ENCODE data around the gene KIF3A. TPM values are rescaled to one million over a fixed set of nuclear protein-coding genes. Genes with fewer than 3 reads are reported as not detected.
A peak's percentile ranks its signal among the peaks of the same experiment; 100 is the strongest.

Gene KIF3A
- total RNA-seq, 3 donors from 2014 or later: 9.4 to 12.9 (median 10.3) TPM

- DNase-seq (no peak), ATAC-seq (peak in 1 of 2 donors; percentile 39)
- Mint-ChIP-seq H3K36me3 (ENCODE audit: insufficient read depth) (peaks cover 13% of the 10 kb centered on the region), H3K27me3 (ENCODE audit: low read depth) (no peaks in the 10 kb centered on the region), H3K4me3 (no peak overlapping the region), H3K4me1 (ENCODE audit: low read depth) (peaks cover 28% of the 10 kb centered on the region), H3K9me3 (no peaks in the 10 kb centered on the region)
Observed at GRCh38 chr5:132753135-132753987, 16.0 kb upstream of the KIF3A start.

DNA sequence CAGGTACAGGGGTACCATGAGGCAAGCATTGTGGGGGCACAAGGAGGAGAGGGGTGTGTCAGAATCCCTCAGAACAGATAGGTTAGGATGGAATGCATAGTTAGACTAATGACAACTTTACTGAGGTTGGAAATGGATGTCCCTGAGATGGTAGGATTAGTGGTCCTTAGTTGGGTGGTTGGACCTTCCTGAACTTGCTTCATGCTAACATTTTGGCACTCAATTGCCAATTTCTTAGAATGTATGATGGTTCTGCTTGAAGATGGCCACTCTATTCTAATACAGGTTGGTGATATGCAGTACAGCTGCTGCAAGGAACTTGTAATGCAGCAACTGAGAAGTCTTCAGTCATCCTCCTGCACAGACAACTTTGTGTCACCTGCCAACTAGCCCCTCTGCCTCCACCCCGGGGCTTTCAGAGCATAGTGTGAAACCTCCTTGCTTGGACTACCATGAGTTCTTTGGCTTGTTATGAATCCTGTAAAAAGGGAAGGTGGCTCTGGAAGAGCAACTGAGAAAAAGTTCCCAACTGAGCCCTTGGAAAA, 15.3 kb upstream of the KIF3A start:
- peaks cover 30% of the 10 kb centered on the region for H3K4me1 Mint-ChIP-seq (ENCODE audit: low read depth)
- no peaks in the 10 kb centered on the region for H3K9me3 Mint-ChIP-seq
- no peak overlapping the region for H3K4me3 Mint-ChIP-seq
- peaks cover 13% of the 10 kb centered on the region for H3K36me3 Mint-ChIP-seq (ENCODE audit: insufficient read depth)
- DNase-seq (no peak), ATAC-seq (no peak)
- H3K27me3 Mint-ChIP-seq (ENCODE audit: low read depth): no peaks in the 10 kb centered on the region

GRCh38 chr5:132751971-132752580, 14.7 kb upstream of the KIF3A start:
- Mint-ChIP-seq H3K4me1 (ENCODE audit: low read depth) (peaks cover 30% of the 10 kb centered on the region), H3K27me3 (ENCODE audit: low read depth) (no peaks in the 10 kb centered on the region), H3K36me3 (ENCODE audit: insufficient read depth) (peaks cover 13% of the 10 kb centered on the region), H3K4me3 (no peak overlapping the region), H3K9me3 (no peaks in the 10 kb centered on the region)
- DNase-seq: no peak
- ATAC-seq: no peak

DNA sequence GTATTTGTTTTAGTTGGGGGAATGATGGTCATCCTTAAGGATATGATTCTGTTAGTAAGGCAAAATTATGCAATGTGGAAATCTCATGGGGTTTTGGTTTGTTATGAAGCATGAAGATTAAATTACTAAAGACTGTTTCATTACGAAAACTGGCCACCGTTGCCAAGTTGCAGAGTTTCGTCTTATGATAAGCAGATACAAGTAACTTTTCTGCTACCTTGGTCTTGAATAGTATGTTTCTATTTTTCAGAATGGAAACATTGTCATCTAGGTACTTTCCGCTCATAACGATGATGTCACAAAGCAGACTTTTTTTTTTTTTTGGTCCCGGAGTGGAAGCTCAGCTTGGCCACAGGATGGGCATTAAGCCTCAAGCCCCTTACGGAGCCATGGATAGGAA, 14.1 kb upstream of the KIF3A start:
- Mint-ChIP-seq H3K4me1 (ENCODE audit: low read depth) (peaks cover 30% of the 10 kb centered on the region), H3K36me3 (ENCODE audit: insufficient read depth) (peaks cover 13% of the 10 kb centered on the region), H3K9me3 (no peaks in the 10 kb centered on the region), H3K4me3 (no peak overlapping the region), H3K27me3 (ENCODE audit: low read depth) (no peaks in the 10 kb centered on the region)
- DNase-seq (no peak), ATAC-seq (peak; percentile 16 to 38)

DNA sequence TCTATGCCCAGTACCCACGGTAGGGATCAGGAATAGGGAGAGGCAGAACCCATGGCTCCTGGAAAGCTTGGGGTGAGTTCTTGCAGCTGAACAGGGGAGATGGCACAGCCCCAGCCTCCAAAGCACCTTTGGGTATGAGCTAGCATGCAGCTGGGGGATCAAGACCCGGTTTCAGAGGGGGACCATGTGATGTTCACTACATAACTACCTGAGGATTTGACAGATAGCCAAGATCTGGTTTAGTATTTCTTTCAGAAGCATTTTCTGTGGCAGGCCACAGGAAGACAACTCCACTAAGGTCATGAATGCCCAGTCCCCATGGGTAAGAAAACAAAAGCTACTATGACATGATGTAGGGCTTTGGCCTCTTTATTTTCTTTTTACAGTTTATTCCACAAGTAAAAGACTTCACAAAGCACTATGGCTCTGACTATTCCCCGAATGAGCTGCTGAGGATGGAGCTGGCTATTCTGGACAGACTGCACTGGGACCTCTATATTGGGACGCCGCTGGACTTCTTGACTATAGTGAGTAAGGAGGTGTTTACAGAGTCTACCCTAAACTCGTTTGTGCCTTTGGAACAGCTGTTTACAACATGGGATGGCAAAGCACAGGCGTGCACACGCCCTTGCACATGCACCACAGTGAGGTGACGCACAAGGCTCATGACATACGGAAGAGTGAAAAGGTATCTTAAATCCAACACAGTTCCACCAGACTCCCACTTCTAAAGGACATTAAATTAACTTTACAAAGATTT, 13.3 kb upstream of the KIF3A start:
- no peak for ATAC-seq
- H3K27me3 Mint-ChIP-seq (ENCODE audit: low read depth): no peaks in the 10 kb centered on the region
- no peak for DNase-seq
- no peak overlapping the region for H3K4me3 Mint-ChIP-seq
- H3K9me3 Mint-ChIP-seq: no peaks in the 10 kb centered on the region
- H3K36me3 Mint-ChIP-seq (ENCODE audit: insufficient read depth): peaks cover 13% of the 10 kb centered on the region
- H3K4me1 Mint-ChIP-seq (ENCODE audit: low read depth): peaks cover 30% of the 10 kb centered on the region

DNA sequence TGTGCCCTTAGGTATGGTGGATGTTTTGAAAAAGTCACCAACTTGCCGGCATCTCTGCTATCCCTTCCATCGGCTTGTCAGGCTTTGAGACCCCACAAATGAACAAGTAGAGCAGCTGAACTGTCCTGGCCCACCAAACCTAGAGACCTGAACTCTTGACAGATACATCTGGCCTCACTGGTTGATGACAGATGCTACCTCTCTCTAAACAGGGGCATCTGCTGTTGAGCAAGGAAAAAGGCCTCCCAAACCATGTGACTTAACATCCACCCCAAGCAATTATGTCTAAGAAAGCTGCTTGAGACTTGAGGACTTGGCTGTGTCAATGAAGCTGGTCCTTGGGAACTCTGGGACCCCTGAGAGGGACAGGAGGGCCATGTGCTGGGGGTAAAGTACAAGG, 12.2 kb upstream of the KIF3A start:
- Mint-ChIP-seq H3K9me3 (no peaks in the 10 kb centered on the region), H3K4me3 (no peak overlapping the region), H3K4me1 (ENCODE audit: low read depth) (peaks cover 30% of the 10 kb centered on the region), H3K27me3 (ENCODE audit: low read depth) (no peaks in the 10 kb centered on the region), H3K36me3 (ENCODE audit: insufficient read depth) (peaks cover 11% of the 10 kb centered on the region)
- no peak for ATAC-seq
- no peak for DNase-seq

- ATAC-seq (no peak), DNase-seq (no peak)
- Mint-ChIP-seq H3K4me1 (ENCODE audit: low read depth) (peaks cover 28% of the 10 kb centered on the region), H3K4me3 (peak overlapping the region; percentile 60), H3K9me3 (no peaks in the 10 kb centered on the region), H3K36me3 (ENCODE audit: insufficient read depth) (peaks cover 8% of the 10 kb centered on the region), H3K27me3 (ENCODE audit: low read depth) (no peaks in the 10 kb centered on the region)
Observed at GRCh38 chr5:132748522-132749000, 11.2 kb upstream of the KIF3A start.

GRCh38 chr5:132747616-132748440, 10.5 kb upstream of the KIF3A start:
- peaks cover 5% of the 10 kb centered on the region for H3K36me3 Mint-ChIP-seq (ENCODE audit: insufficient read depth)
- H3K9me3 Mint-ChIP-seq: no peaks in the 10 kb centered on the region
- H3K4me1 Mint-ChIP-seq (ENCODE audit: low read depth): peaks cover 25% of the 10 kb centered on the region
- ATAC-seq (peak; percentile 42 to 47), DNase-seq (peak; percentile 52)
- peak overlapping the region; percentile 60 for H3K4me3 Mint-ChIP-seq
- H3K27me3 Mint-ChIP-seq (ENCODE audit: low read depth): no peaks in the 10 kb centered on the region

DNA sequence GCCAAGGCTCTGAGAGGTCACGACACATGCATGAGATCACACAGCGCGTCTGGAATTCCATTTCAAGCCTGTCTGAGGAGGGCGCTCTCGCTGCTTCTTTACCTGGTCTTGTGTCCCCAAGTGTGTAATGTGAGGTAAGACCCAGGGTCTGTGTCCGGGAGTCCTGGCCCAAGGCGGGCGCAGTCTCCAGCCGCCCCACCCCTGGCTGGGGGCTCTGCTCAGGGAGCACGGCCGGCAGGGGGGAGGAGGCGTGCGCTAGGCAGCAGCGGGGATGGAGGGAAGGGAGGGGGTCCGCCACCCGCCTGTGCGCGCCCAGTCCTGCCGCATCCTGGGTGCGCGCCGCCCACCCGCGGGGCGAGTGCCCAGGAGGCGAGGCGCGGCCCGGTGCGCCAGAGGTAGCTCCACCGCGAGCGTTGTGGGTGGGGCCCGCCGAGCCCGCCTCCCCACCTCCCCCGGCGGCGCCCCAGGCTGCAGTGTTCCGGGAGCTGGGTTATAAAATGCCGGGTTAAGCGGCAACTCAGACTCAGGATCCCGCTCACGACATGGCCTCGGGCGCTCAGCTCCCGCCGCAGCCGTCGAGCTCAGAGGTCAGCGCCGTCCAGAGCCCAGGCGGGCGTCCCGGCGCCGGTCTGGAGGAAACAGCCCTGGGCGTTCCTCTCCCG, 9.7 kb upstream of the KIF3A start, which contains the start of gene CCNI2:
TSS of gene CCNI2 (plus strand) at position 473 of the 662 bp plus-strand sequence. CDS start at position 543, 70 bp downstream.
- H3K4me1 Mint-ChIP-seq (ENCODE audit: low read depth): peaks cover 24% of the 10 kb centered on the region
- no peaks in the 10 kb centered on the region for H3K9me3 Mint-ChIP-seq
- peaks cover 2% of the 10 kb centered on the region for H3K36me3 Mint-ChIP-seq (ENCODE audit: insufficient read depth)
- H3K27me3 Mint-ChIP-seq (ENCODE audit: low read depth): no peaks in the 10 kb centered on the region
- peak within 1 kb of the TSS; percentile 79 for H3K4me3 Mint-ChIP-seq
- DNase-seq: peak; percentile 71
- ATAC-seq: peak; percentile 85 to 87

DNA sequence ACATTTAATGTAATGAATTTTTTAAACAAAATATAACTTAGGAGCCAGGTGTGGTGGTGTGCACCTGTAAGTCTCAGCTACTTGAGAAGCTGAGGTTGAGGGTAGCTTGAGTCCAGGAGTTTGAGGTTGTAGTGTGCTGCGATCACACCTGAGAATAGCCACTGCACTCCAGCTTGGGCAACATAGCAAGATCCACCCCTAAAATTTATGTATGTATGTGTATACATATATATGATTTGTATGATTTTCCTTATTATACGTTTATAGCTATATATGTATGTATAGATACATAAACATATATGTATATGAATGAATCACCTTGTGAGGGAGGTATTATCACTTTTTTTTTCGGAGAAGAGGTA, 9.2 kb upstream of the KIF3A start:
- Mint-ChIP-seq H3K4me3 (peak overlapping the region; percentile 79), H3K36me3 (ENCODE audit: insufficient read depth) (peaks cover 2% of the 10 kb centered on the region), H3K9me3 (no peaks in the 10 kb centered on the region), H3K27me3 (ENCODE audit: low read depth) (no peaks in the 10 kb centered on the region), H3K4me1 (ENCODE audit: low read depth) (peaks cover 19% of the 10 kb centered on the region)
- no peak for DNase-seq
- no peak for ATAC-seq

DNA sequence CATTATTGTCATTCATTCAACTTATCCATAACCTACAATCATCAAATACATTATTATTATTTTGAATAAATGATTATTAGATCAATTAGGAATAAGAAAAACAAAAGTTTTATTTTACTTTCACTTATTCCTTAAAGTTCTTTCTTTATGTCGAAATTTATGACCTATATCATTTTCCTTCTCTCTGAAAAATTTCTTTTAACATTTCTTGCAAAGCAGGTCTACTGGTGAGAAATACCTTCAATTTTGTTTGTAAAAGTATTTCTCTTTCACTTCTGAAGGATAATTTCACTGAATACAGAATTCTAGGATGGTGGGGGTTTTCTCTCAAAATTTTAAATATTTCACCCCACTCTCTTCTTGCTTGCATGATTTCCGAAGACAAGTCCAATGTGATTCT, 7.3 kb upstream of the KIF3A start:
- no peaks in the 10 kb centered on the region for H3K36me3 Mint-ChIP-seq (ENCODE audit: insufficient read depth)
- no peaks in the 10 kb centered on the region for H3K27me3 Mint-ChIP-seq (ENCODE audit: low read depth)
- no peak overlapping the region for H3K4me3 Mint-ChIP-seq
- peaks cover 6% of the 10 kb centered on the region for H3K4me1 Mint-ChIP-seq (ENCODE audit: low read depth)
- DNase-seq (no peak), ATAC-seq (no peak)
- H3K9me3 Mint-ChIP-seq: no peaks in the 10 kb centered on the region

DNA sequence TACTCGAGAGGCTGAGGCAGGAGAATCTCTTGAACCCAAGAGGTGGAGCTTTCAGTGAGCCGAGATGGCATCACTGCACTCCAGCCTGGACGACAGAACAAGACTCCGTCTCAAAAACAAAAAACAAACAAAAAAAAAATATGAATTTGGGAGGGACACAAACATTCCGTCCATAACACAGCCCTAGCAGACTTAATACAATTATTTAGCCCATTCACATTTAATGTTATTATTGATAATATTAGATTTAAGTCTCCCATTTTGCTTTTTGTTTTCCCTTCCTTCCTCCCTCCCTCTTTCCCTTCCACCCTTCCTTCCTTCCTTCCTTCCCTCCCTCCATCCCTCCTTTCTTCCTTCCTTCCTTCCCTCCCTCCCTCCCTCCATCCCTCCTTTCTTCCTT, 5.3 kb upstream of the KIF3A start:
- DNase-seq (no peak), ATAC-seq (no peak)
- Mint-ChIP-seq H3K27me3 (ENCODE audit: low read depth) (no peaks in the 10 kb centered on the region), H3K36me3 (ENCODE audit: insufficient read depth) (no peaks in the 10 kb centered on the region), H3K4me3 (no peak overlapping the region), H3K9me3 (no peaks in the 10 kb centered on the region), H3K4me1 (ENCODE audit: low read depth) (peaks cover 9% of the 10 kb centered on the region)

GRCh38 chr5:132742158-132742557, 4.8 kb upstream of the KIF3A start:
- no peak overlapping the region for H3K4me3 Mint-ChIP-seq

More at GRCh38 chr5:132742158-132742557, 4.8 kb upstream of the KIF3A start:
- Mint-ChIP-seq H3K36me3 (ENCODE audit: insufficient read depth) (no peaks in the 10 kb centered on the region), H3K27me3 (ENCODE audit: low read depth) (no peaks in the 10 kb centered on the region), H3K4me1 (ENCODE audit: low read depth) (peaks cover 10% of the 10 kb centered on the region), H3K9me3 (no peaks in the 10 kb centered on the region)
- no peak for ATAC-seq
- DNase-seq: no peak

Measured in activated T-cell treated with anti-CD3 and anti-CD28 coated beads, Interleukin-2, amount 50 U/mL, for 4 hours (primary cell).